Measurements from ENCODE around the gene CBFA2T3. TPM values are rescaled to one million over a fixed set of nuclear protein-coding genes. Genes with fewer than 3 reads are reported as not detected.

The CBFA2T3 gene
- total and polyA plus RNA-seq, 2 of the 13 experiments (the other 11 are each of a cell fraction or from before 2014, with no cell fraction given) = 0.05 TPM; not detected in 1

DNA sequence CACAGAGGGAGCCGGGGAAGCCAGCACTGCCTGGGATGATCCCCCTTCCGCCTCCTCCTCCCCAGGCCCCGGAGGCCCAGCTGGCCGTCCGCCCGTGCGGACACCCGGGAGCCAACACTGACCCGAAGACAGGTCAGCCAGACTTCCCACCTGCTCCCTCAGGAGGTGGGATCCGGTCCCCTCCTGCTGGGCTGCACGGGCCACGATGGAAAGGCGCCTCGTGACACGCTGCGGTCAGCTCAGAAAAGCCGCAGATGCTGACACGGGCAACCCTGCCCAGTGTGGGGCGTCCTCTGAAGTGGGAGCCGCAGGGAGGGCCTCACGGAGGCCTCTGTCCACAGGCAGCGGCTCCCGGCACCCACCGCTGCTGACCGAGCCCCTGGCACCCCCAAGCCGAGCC lies 49.3 kb downstream of the CBFA2T3 start (continued):
- no peak for TF ChIP-seq ZFP36 (IDR thresholded peaks at IDR 0.05; ENCODE audit: borderline replicate concordance, low read depth, low read length, partially characterized antibody)
- no peak for TF ChIP-seq HNRNPK (IDR thresholded peaks at IDR 0.05; ENCODE audit: low read depth, low read length, poor library complexity, severe bottlenecking)
- no peak for TF ChIP-seq ZNF296 (CRISPR knock-in tag; conservative IDR thresholded peaks at IDR 0.05)
- no peak for TF ChIP-seq ZNF343 (CRISPR knock-in tag; IDR thresholded peaks at IDR 0.05)
- TF ChIP-seq, protein P1, sequence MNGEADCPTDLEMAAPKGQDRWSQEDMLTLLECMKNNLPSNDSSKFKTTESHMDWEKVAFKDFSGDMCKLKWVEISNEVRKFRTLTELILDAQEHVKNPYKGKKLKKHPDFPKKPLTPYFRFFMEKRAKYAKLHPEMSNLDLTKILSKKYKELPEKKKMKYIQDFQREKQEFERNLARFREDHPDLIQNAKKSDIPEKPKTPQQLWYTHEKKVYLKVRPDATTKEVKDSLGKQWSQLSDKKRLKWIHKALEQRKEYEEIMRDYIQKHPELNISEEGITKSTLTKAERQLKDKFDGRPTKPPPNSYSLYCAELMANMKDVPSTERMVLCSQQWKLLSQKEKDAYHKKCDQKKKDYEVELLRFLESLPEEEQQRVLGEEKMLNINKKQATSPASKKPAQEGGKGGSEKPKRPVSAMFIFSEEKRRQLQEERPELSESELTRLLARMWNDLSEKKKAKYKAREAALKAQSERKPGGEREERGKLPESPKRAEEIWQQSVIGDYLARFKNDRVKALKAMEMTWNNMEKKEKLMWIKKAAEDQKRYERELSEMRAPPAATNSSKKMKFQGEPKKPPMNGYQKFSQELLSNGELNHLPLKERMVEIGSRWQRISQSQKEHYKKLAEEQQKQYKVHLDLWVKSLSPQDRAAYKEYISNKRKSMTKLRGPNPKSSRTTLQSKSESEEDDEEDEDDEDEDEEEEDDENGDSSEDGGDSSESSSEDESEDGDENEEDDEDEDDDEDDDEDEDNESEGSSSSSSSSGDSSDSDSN (CRISPR knock-in tag; IDR thresholded peaks at IDR 0.05) = no peak
- TF ChIP-seq SOX6 (IDR thresholded peaks at IDR 0.05) = no peak
- no peak for TF ChIP-seq SOX6 (CRISPR knock-in tag; IDR thresholded peaks at IDR 0.05)

DNA sequence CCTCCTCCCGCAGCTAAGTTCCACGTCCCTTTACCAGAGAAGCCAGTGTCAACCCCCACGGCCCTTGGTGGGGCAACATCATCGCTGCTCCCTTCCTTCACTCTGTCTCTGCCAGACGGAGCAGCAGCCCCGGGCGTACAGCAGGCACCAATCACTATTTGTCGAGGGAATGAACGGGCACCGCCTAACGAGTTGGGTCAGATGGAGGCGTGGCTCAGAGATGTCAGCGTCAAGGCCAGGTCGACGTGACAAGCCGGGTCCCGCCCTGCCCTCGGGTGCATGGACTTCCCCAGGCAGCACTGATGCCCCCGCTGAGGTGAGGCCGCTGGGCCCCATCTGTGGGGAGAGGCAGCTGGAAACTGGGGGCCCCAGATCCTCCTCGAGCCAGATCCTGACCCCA lies 50.0 kb downstream of the CBFA2T3 start:
- WGBS (ENCODE audit: low lambda C conversion rate) = 4% methylated on average over 19 of the region's 21 CpGs
- Histone ChIP-seq H3K36me3 (replicated peaks in 1 of 2; ENCODE audit: control insufficient read depth in 1 of 2, insufficient read depth in 2 of 2, low read length in 2 of 2) (no peaks in the 10 kb centered on the region), H3K4me2 (ENCODE audit: low read depth, low read length) (no peak overlapping the region), H3K9me3 (ENCODE audit: low read length) (no peaks in the 10 kb centered on the region), H3K27ac (ENCODE audit: extremely low read length, insufficient read depth, low read length) (no peak overlapping the region), H4K20me1 (ENCODE audit: insufficient read depth, low read length) (peaks cover 10% of the 10 kb centered on the region; the same call in 1 of the 2 replicates), H3K4me3 (replicated peaks in 1 of 3; ENCODE audit: insufficient read depth in 1 of 3, low read depth in 2 of 3, low read length in 3 of 3) (no peak overlapping the region), H3K9ac (ENCODE audit: insufficient read depth, low read depth, low read length) (no peak overlapping the region), H2AFZ (ENCODE audit: low read length) (no peak overlapping the region), H3K27me3 (ENCODE audit: control insufficient read depth in 1 of 2, insufficient read depth in 2 of 2, low read length in 2 of 2) (peaks cover 41 to 75% of the 10 kb centered on the region in 2 experiments), H3K4me1 (ENCODE audit: insufficient read depth, low read length) (peaks cover 67% of the 10 kb centered on the region), H3K79me2 (ENCODE audit: insufficient read depth, low read length) (no peaks in the 10 kb centered on the region)
- peak; percentile 61 for DNase-seq (ENCODE audit: low spot score)
- intact Hi-C loops (cut with micrococcal nuclease; ENCODE audit: unreplicated experiment) (loop anchor here (5.0 kb wide), 1 partner anchor 240 kb away; no protein-coding TSS in a partner anchor), in situ Hi-C loops (cut with HindIII; ENCODE audit: extremely low pct_ligation_motif_present, low pct_unique_long_range_greater_than_20kb) (no loop called here)
- ChIA-PET POLR2A (no interaction called here), CTCF (ENCODE audit: low intra/inter-chr PET ratio, low total read pairs) (no interaction called here)
- no peak for FAIRE-seq
- BruUV-seq (replicated peaks) = no TSS peak
- ATAC-seq = peak; percentile 4
- no peak for TF ChIP-seq NONO (IDR thresholded peaks at IDR 0.05)
- TF ChIP-seq NONO (CRISPR knock-in tag; conservative IDR thresholded peaks at IDR 0.05) = no peak
- TF ChIP-seq SRF (IDR thresholded peaks at IDR 0.05; ENCODE audit: low read depth, low read length) = no peak
- TF ChIP-seq ZNF430 (CRISPR knock-in tag; IDR thresholded peaks at IDR 0.05) = no peak
- TF ChIP-seq ZNF274 (CRISPR knock-in tag; IDR thresholded peaks at IDR 0.05) = no peak
- TF ChIP-seq ZBTB20 (CRISPR knock-in tag; IDR thresholded peaks at IDR 0.05; ENCODE audit: borderline replicate concordance, low read depth) = no peak
- no peak for TF ChIP-seq HNRNPUL1 (IDR thresholded peaks at IDR 0.05; ENCODE audit: low read depth, low read length)
- TF ChIP-seq ELF4 (CRISPR knock-in tag; IDR thresholded peaks at IDR 0.05; ENCODE audit: borderline replicate concordance) = no peak
- TF ChIP-seq, protein P2, sequence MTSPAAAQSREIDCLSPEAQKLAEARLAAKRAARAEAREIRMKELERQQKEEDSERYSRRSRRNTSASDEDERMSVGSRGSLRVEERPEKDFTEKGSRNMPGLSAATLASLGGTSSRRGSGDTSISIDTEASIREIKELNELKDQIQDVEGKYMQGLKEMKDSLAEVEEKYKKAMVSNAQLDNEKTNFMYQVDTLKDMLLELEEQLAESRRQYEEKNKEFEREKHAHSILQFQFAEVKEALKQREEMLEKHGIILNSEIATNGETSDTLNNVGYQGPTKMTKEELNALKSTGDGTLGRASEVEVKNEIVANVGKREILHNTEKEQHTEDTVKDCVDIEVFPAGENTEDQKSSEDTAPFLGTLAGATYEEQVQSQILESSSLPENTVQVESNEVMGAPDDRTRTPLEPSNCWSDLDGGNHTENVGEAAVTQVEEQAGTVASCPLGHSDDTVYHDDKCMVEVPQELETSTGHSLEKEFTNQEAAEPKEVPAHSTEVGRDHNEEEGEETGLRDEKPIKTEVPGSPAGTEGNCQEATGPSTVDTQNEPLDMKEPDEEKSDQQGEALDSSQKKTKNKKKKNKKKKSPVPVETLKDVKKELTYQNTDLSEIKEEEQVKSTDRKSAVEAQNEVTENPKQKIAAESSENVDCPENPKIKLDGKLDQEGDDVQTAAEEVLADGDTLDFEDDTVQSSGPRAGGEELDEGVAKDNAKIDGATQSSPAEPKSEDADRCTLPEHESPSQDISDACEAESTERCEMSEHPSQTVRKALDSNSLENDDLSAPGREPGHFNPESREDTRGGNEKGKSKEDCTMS (CRISPR knock-in tag; conservative IDR thresholded peaks at IDR 0.05) = no peak
- TF ChIP-seq, protein P3, sequence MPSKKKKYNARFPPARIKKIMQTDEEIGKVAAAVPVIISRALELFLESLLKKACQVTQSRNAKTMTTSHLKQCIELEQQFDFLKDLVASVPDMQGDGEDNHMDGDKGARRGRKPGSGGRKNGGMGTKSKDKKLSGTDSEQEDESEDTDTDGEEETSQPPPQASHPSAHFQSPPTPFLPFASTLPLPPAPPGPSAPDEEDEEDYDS (CRISPR knock-in tag; IDR thresholded peaks at IDR 0.05) = no peak
- TF ChIP-seq TAF15 (IDR thresholded peaks at IDR 0.05; ENCODE audit: low read depth, low read length, poor library complexity, severe bottlenecking) = no peak
- TF ChIP-seq NKX3-1 (CRISPR knock-in tag; IDR thresholded peaks at IDR 0.05) = no peak
- TF ChIP-seq KDM2A (CRISPR knock-in tag; IDR thresholded peaks at IDR 0.05; ENCODE audit: borderline replicate concordance, low read depth) = no peak
- no peak for TF ChIP-seq ZNF552 (CRISPR knock-in tag; IDR thresholded peaks at IDR 0.05; ENCODE audit: borderline replicate concordance)

Data from HepG2 (cell line).